T-helper 17 cell (primary cell): Measurements from ENCODE around the gene CES2. TPM values are rescaled to one million over a fixed set of nuclear protein-coding genes. Genes with fewer than 3 reads are reported as not detected.

ENCODE experiments used
- ATAC-seq: fragments of 150-1000 bp; cut with Tn5 transposase; 2 replicates; pipeline ENCODE4 v1.10.0; 2021; ENCODE audit warnings: mild to moderate bottlenecking, moderate library complexity
- DNase-seq, 3 donors: peaks; one replicate each; pipeline versions ENCODE4 v3.0.0 to v3.0.0-alpha.2; 2020 to 2021
- H3K9me3 ChIP-seq: one replicate; pipeline ENCODE4 v1.7.0; 2013; ENCODE audit warnings: low read length, mild to moderate bottlenecking; ENCODE audit not compliant: control insufficient read depth, poor library complexity, severe bottlenecking
- H3K27ac Mint-ChIP-seq: one replicate; pipeline ENCODE4 v1.8.0; 2022; ENCODE audit warnings: mild to moderate bottlenecking, moderate library complexity, mixed read lengths
- H3K27me3 Mint-ChIP-seq: one replicate; pipeline ENCODE4 v1.8.0; 2022; ENCODE audit warnings: mixed read lengths
- H3K36me3 Mint-ChIP-seq: one replicate; pipeline ENCODE4 v1.8.0; 2022; ENCODE audit warnings: low read depth, mixed read lengths
- H3K4me1 Mint-ChIP-seq: one replicate; pipeline ENCODE4 v1.8.0; 2022; ENCODE audit warnings: mild to moderate bottlenecking, mixed read lengths
- H3K4me3 Mint-ChIP-seq: one replicate; pipeline ENCODE4 v1.8.0; 2022; ENCODE audit warnings: mild to moderate bottlenecking, moderate library complexity, mixed read lengths
- total RNA-seq, 4 donors: library from RNA in 2 of 4; stranded (reverse) in 2 of 4; gene quantifications; one replicate each; pipeline ENCODE4 v1.2.3 and lab custom pipeline; 2022 to 2026

CES2 gene
- total RNA-seq, 2 donors from 2014 or later = 33.1 to 36.8 TPM

- H3K27ac Mint-ChIP-seq = peak overlapping the region; percentile 76
- H3K4me1 Mint-ChIP-seq = peaks cover 8% of the 10 kb centered on the region
- no peak for ATAC-seq
- peaks cover 4% of the 10 kb centered on the region for H3K27me3 Mint-ChIP-seq
- no peak for DNase-seq
- H3K36me3 Mint-ChIP-seq = no peaks in the 10 kb centered on the region
- no peaks in the 10 kb centered on the region for H3K9me3 ChIP-seq
- no peak overlapping the region for H3K4me3 Mint-ChIP-seq
These were observed 28.1 kb upstream of the CES2 start for GRCh38 chr16:66906916-66907836.

GRCh38 chr16:66908116-66908515 is 27.2 kb upstream of the CES2 start:
- Mint-ChIP-seq H3K27me3 (peaks cover 4% of the 10 kb centered on the region), H3K36me3 (no peaks in the 10 kb centered on the region), H3K4me3 (no peak overlapping the region), H3K4me1 (peaks cover 8% of the 10 kb centered on the region), H3K27ac (peak overlapping the region; percentile 76)
- ATAC-seq (no peak), DNase-seq (no peak)
- H3K9me3 ChIP-seq = no peaks in the 10 kb centered on the region

GRCh38 chr16:66908762-66909559 is 26.4 kb upstream of the CES2 start:
- no peaks in the 10 kb centered on the region for H3K9me3 ChIP-seq
- no peak overlapping the region for H3K27ac Mint-ChIP-seq
- ATAC-seq (no peak), DNase-seq (no peak)
- peaks cover 4% of the 10 kb centered on the region for H3K27me3 Mint-ChIP-seq
- H3K36me3 Mint-ChIP-seq = no peaks in the 10 kb centered on the region
- no peak overlapping the region for H3K4me3 Mint-ChIP-seq
- H3K4me1 Mint-ChIP-seq = peaks cover 8% of the 10 kb centered on the region

- Mint-ChIP-seq H3K36me3 (no peaks in the 10 kb centered on the region), H3K27me3 (peaks cover 4% of the 10 kb centered on the region), H3K4me1 (peaks cover 8% of the 10 kb centered on the region), H3K27ac (no peak overlapping the region), H3K4me3 (no peak overlapping the region)
- ATAC-seq (no peak), DNase-seq (no peak)
- H3K9me3 ChIP-seq = no peaks in the 10 kb centered on the region
These were observed 25.0 kb upstream of the CES2 start for GRCh38 chr16:66910175-66910940.

- ATAC-seq (no peak), DNase-seq (no peak)
- H3K4me1 Mint-ChIP-seq = peaks cover 3% of the 10 kb centered on the region
- H3K36me3 Mint-ChIP-seq = no peaks in the 10 kb centered on the region
- peaks cover 4% of the 10 kb centered on the region for H3K27me3 Mint-ChIP-seq
- no peak overlapping the region for H3K27ac Mint-ChIP-seq
- no peak overlapping the region for H3K4me3 Mint-ChIP-seq
- no peaks in the 10 kb centered on the region for H3K9me3 ChIP-seq
These were observed 24.2 kb upstream of the CES2 start for GRCh38 chr16:66911112-66911511.

- no peak for ATAC-seq
- Mint-ChIP-seq H3K27me3 (peaks cover 4% of the 10 kb centered on the region), H3K4me1 (no peaks in the 10 kb centered on the region), H3K27ac (no peak overlapping the region), H3K36me3 (no peaks in the 10 kb centered on the region), H3K4me3 (no peak overlapping the region)
- no peaks in the 10 kb centered on the region for H3K9me3 ChIP-seq
- DNase-seq = no peak
These were observed 23.5 kb upstream of the CES2 start for GRCh38 chr16:66911801-66912200.

GRCh38 chr16:66913081-66913480 is 22.2 kb upstream of the CES2 start:
- no peak for DNase-seq
- H3K27ac Mint-ChIP-seq = no peak overlapping the region
- H3K36me3 Mint-ChIP-seq = no peaks in the 10 kb centered on the region
- peaks cover 5% of the 10 kb centered on the region for H3K27me3 Mint-ChIP-seq
- no peaks in the 10 kb centered on the region for H3K9me3 ChIP-seq
- no peaks in the 10 kb centered on the region for H3K4me1 Mint-ChIP-seq
- no peak for ATAC-seq
- H3K4me3 Mint-ChIP-seq = no peak overlapping the region

- H3K9me3 ChIP-seq = no peaks in the 10 kb centered on the region
- no peak for DNase-seq
- Mint-ChIP-seq H3K27ac (no peak overlapping the region), H3K4me3 (no peak overlapping the region), H3K27me3 (peaks cover 6% of the 10 kb centered on the region), H3K36me3 (no peaks in the 10 kb centered on the region), H3K4me1 (no peaks in the 10 kb centered on the region)
- no peak for ATAC-seq
These were observed 21.6 kb upstream of the CES2 start for GRCh38 chr16:66913711-66914110.

GRCh38 chr16:66914541-66914940 is 20.8 kb upstream of the CES2 start:
- Mint-ChIP-seq H3K27me3 (peaks cover 6% of the 10 kb centered on the region), H3K4me3 (no peak overlapping the region), H3K27ac (no peak overlapping the region)

GRCh38 chr16:66915041-66915440 is 20.3 kb upstream of the CES2 start:
- H3K9me3 ChIP-seq = no peaks in the 10 kb centered on the region
- no peak for DNase-seq
- Mint-ChIP-seq H3K27ac (no peak overlapping the region), H3K4me3 (no peak overlapping the region), H3K4me1 (no peaks in the 10 kb centered on the region), H3K27me3 (peaks cover 6% of the 10 kb centered on the region), H3K36me3 (no peaks in the 10 kb centered on the region)
- ATAC-seq = no peak

More at GRCh38 chr16:66914541-66914940, 20.8 kb upstream of the CES2 start:
- Mint-ChIP-seq H3K36me3 (no peaks in the 10 kb centered on the region), H3K4me1 (no peaks in the 10 kb centered on the region)
- ATAC-seq (no peak), DNase-seq (no peak)
- H3K9me3 ChIP-seq = no peaks in the 10 kb centered on the region

- H3K9me3 ChIP-seq = no peaks in the 10 kb centered on the region
- DNase-seq = no peak
- H3K27me3 Mint-ChIP-seq = peaks cover 13% of the 10 kb centered on the region
- H3K36me3 Mint-ChIP-seq = peaks cover 2% of the 10 kb centered on the region
- H3K27ac Mint-ChIP-seq = no peak overlapping the region
- H3K4me1 Mint-ChIP-seq = no peaks in the 10 kb centered on the region
- ATAC-seq = no peak
- H3K4me3 Mint-ChIP-seq = no peak overlapping the region
These were observed 18.8 kb upstream of the CES2 start for GRCh38 chr16:66916518-66916917.

- H3K27me3 Mint-ChIP-seq = peaks cover 20% of the 10 kb centered on the region
- H3K27ac Mint-ChIP-seq = no peak overlapping the region
- H3K9me3 ChIP-seq = no peaks in the 10 kb centered on the region
- no peaks in the 10 kb centered on the region for H3K4me1 Mint-ChIP-seq
- no peak overlapping the region for H3K4me3 Mint-ChIP-seq
- peaks cover 2% of the 10 kb centered on the region for H3K36me3 Mint-ChIP-seq
- no peak for DNase-seq
- ATAC-seq = no peak
These were observed 17.6 kb upstream of the CES2 start for GRCh38 chr16:66917741-66918140.

GRCh38 chr16:66918355-66918754 is 17.0 kb upstream of the CES2 start:
- Mint-ChIP-seq H3K27ac (peak overlapping the region; percentile 45), H3K4me3 (no peak overlapping the region), H3K4me1 (no peaks in the 10 kb centered on the region), H3K36me3 (peaks cover 2% of the 10 kb centered on the region), H3K27me3 (peaks cover 26% of the 10 kb centered on the region)
- no peak for DNase-seq
- H3K9me3 ChIP-seq = no peaks in the 10 kb centered on the region
- no peak for ATAC-seq
